Aorta (tissue), 5 donors: ENCODE data around the gene EEF1E1. TPM values are rescaled to one million over a fixed set of nuclear protein-coding genes. Genes with fewer than 3 reads are reported as not detected.

ENCODE experiments used
- ATAC-seq: fragments of 200-7000 bp; cut with Tn5 transposase; one replicate; pipeline ENCODE4 v1.9.1; 2022; ENCODE audit warnings: moderate library complexity; ENCODE audit not compliant: low FRiP score
- DNase-seq, 2 donors: peaks; one replicate each; pipeline ENCODE4 v3.0.0-alpha.2; 2020
- H3K27ac ChIP-seq, 2 donors: one replicate each; pipeline ENCODE4 v1.5.1; 2013; ENCODE audit warnings: low read length in 2 of 2, mild to moderate bottlenecking in 2 of 2, moderate library complexity in 2 of 2, control low read depth in 1 of 2, inconsistent platforms in 1 of 2, low read depth in 1 of 2
- H3K27me3 ChIP-seq, 2 donors: one replicate each; pipeline ENCODE4 v1.6.1; 2013; ENCODE audit warnings: control low read depth in 1 of 2, low read length in 1 of 2, mild to moderate bottlenecking in 1 of 2, moderate library complexity in 1 of 2; ENCODE audit not compliant: insufficient read depth in 2 of 2, control insufficient read depth in 1 of 2
- H3K36me3 ChIP-seq, 2 donors: one replicate each; pipeline ENCODE4 v1.6.1; 2013; ENCODE audit warnings: control low read depth in 1 of 2, low read length in 1 of 2, mild to moderate bottlenecking in 1 of 2; ENCODE audit not compliant: insufficient read depth in 2 of 2, control insufficient read depth in 1 of 2
- H3K4me1 ChIP-seq, 2 donors: one replicate each; pipeline ENCODE4 v1.6.1; 2013; ENCODE audit warnings: low read length in 2 of 2, control low read depth in 1 of 2, mild to moderate bottlenecking in 1 of 2, moderate library complexity in 1 of 2; ENCODE audit not compliant: insufficient read depth in 2 of 2, control insufficient read depth in 1 of 2
- H3K4me3 ChIP-seq, 2 donors: one replicate each; pipeline ENCODE4 v1.5.1; 2013; ENCODE audit warnings: low read length in 2 of 2, control low read depth in 1 of 2, mild to moderate bottlenecking in 1 of 2
- H3K9me3 ChIP-seq: one replicate; pipeline ENCODE4 v1.6.1; 2013; ENCODE audit warnings: mild to moderate bottlenecking, low read length; ENCODE audit not compliant: control insufficient read depth
- WGBS, 2 donors: extraction: QIAGEN DNeasy Blood & Tissue Kit; methylation state at CpG; one replicate each; pipeline ENCODE4 v1.1.7; 2013; 5-methylcytosine and 5-hydroxymethylcytosine counted together
- intact Hi-C, 2 donors: fragments of 100-400 bp; cut with DNase I; formaldehyde crosslinking; loops; one replicate each; pipeline versions ENCODE4 v1.14.2 to v1.15.0; 2022
- polyA plus RNA-seq, 2 donors: library from polyadenylated mRNA; stranded (reverse); fragments of 200-250 nt; gene quantifications; one replicate each; pipeline ENCODE4 v1.2.3, GENCODE V29; 2013
- total RNA-seq, 2 donors: library from RNA; stranded (reverse); fragmentation: NEBNext Ultra II Directional; extraction: Animal tissue kit (Norgen Biotek cat#: 25700); gene quantifications; one replicate each; pipeline ENCODE4 v1.2.1, GENCODE V29; 2021
- donor health status: healthy with polysubstance abuse.
- donor health status: Bipolar disorder and iron deficiency.
- donor health status: DM: no; HTN: no; CAD: no.
- donor health status: DM: no; HTN: no; CAD: no.
- donor health status: DM: yes; HTN: yes; CAD: no.

EEF1E1 gene
- total and polyA plus RNA-seq, 4 donors: 17.1 to 39.3 (median 20.6) TPM

GRCh38 chr6:8063761-8064637 is 38.3 kb downstream of the EEF1E1 start, which contains the start of gene BLOC1S5:
Gene BLOC1S5, minus strand, starts transcription at chr6:8064389. Its CDS starts 13 bp downstream, at chr6:8064376.
- ATAC-seq: peak; percentile 99
- Histone ChIP-seq H3K27me3 (no peaks in the 10 kb centered on the region), H3K36me3 (no peaks in the 10 kb centered on the region), H3K4me1 (no peaks in the 10 kb centered on the region), H3K9me3 (no peaks in the 10 kb centered on the region), H3K27ac (peak within 1 kb of the TSS in 1 of 2 donors; percentile 96), H3K4me3 (peak within 1 kb of the TSS; percentile 72 to 94)
- intact Hi-C loops: loop anchor here (5.0 to 10.0 kb wide), 4 partner anchors 38 to 749 kb away; partner anchors contain the start of genes EEF1E1 (in 1 of the 2) and SSR1 (in 1 of the 2)
- 0% methylated on average over 62 to 64 of the region's 64 CpGs for WGBS, 2 donors
- peak; percentile 98 for DNase-seq

DNA sequence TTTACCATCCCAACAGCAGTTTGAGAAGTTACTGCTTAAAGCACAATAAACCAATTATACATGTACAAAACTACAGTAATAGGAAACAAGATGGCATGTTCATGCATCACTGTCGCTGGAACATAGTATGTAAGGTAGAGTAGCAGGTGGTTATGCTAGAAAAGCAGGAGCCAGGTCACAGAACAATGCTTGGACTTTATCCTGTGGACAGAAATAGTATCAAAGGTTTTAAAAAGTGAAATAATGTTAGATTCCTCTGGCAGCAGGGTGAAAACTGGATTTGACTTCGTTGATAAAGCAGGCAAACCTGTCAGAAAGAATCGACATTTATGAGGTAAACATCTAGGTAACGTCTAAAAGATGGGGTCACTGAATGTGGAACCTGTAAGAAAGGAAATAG is 40.6 kb downstream of the EEF1E1 start:
- H3K4me3 ChIP-seq: no peak overlapping the region
- intact Hi-C loops: loop anchor here (5.0 to 10.0 kb wide), 4 partner anchors 41 to 747 kb away; partner anchors contain the start of genes EEF1E1 (in 1 of the 2) and SSR1 (in 1 of the 2)
- ATAC-seq: no peak
- no peaks in the 10 kb centered on the region for H3K36me3 ChIP-seq
- H3K4me1 ChIP-seq: peaks cover 0 to 2% of the 10 kb centered on the region in 2 donors
- H3K27ac ChIP-seq: no peak overlapping the region
- DNase-seq: no peak
- 85% methylated on average over 4 of the region's 4 CpGs for WGBS, 2 donors
- no peaks in the 10 kb centered on the region for H3K27me3 ChIP-seq
- H3K9me3 ChIP-seq: no peaks in the 10 kb centered on the region

- H3K27ac ChIP-seq: no peak overlapping the region
- intact Hi-C loops: loop anchor here (5.0 to 10.0 kb wide), 4 partner anchors 42 to 746 kb away; partner anchors contain the start of genes EEF1E1 (in 1 of the 2) and SSR1 (in 1 of the 2)
- DNase-seq: no peak
- no peaks in the 10 kb centered on the region for H3K27me3 ChIP-seq
- no peaks in the 10 kb centered on the region for H3K9me3 ChIP-seq
- H3K4me3 ChIP-seq: no peak overlapping the region
- H3K36me3 ChIP-seq: no peaks in the 10 kb centered on the region
- ATAC-seq: no peak
- 86 to 89% methylated on average over 3 of the region's 3 CpGs for WGBS, 2 donors
- H3K4me1 ChIP-seq: peaks cover 0 to 2% of the 10 kb centered on the region in 2 donors
Measured at GRCh38 chr6:8060346-8060745, 42.0 kb downstream of the EEF1E1 start.

DNA sequence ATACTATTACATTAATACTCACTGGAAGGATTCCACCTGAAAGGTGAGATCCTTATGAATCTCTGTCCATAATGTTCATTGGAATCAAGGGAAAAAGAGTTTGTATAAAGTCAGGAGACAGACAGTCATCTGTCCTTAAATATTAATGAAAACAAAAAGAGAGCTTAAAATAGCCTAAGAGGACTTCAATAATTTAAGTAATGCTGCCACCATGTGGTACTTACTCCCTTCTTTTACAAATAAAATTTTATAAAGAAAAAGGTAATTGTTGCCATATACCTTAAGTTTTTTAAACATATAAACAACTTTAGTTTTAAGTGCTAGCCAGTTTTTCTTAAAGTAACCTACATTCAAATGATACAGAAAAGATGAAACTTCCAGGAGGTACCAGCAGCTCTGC is 43.2 kb downstream of the EEF1E1 start:
- Histone ChIP-seq H3K27me3 (no peaks in the 10 kb centered on the region), H3K9me3 (no peaks in the 10 kb centered on the region), H3K4me1 (peaks cover 0 to 2% of the 10 kb centered on the region in 2 donors), H3K4me3 (no peak overlapping the region), H3K36me3 (no peaks in the 10 kb centered on the region), H3K27ac (no peak overlapping the region)
- no peak for ATAC-seq
- intact Hi-C loops: loop anchor here in 1 of 2 donors (2.0 kb wide), 1 partner anchor 336 kb away; no protein-coding TSS in a partner anchor
- no peak for DNase-seq

DNA sequence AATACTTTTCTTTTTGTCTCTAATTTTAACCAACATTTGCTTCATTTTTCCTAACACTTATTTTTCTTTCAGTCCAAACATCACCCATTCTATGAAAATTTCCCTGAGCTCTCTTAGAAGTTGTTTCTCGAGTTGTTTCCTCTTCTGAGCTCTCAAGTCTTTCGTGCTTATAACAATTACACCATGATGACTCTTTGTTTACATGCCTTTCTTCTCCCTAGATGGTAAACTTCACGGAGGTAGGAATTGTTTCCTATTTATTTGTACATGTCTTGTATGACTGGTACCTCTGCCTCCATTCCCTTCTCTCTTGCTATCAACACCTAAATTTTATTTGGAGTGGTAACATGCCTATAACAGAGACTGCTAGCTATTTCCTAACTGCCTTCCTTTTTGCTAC is 44.6 kb downstream of the EEF1E1 start:
- Histone ChIP-seq H3K9me3 (no peaks in the 10 kb centered on the region), H3K27me3 (no peaks in the 10 kb centered on the region), H3K4me3 (no peak overlapping the region), H3K4me1 (peaks cover 0 to 2% of the 10 kb centered on the region in 2 donors), H3K36me3 (no peaks in the 10 kb centered on the region), H3K27ac (no peak overlapping the region)
- intact Hi-C loops: loop anchor here in 1 of 2 donors (2.0 kb wide), 1 partner anchor 335 kb away; no protein-coding TSS in a partner anchor
- WGBS, 2 donors: 75 to 83% methylated on average over 3 of the region's 3 CpGs
- DNase-seq (no peak), ATAC-seq (no peak)

GRCh38 chr6:8057263-8057662 is 45.1 kb downstream of the EEF1E1 start:
- Histone ChIP-seq H3K27me3 (no peaks in the 10 kb centered on the region), H3K27ac (no peak overlapping the region), H3K36me3 (no peaks in the 10 kb centered on the region), H3K4me3 (no peak overlapping the region), H3K9me3 (no peaks in the 10 kb centered on the region), H3K4me1 (peaks cover 0 to 2% of the 10 kb centered on the region in 2 donors)
- no peak for DNase-seq
- intact Hi-C loops: no loop called here
- no peak for ATAC-seq
- WGBS, 2 donors: 63 to 67% methylated on average over 4 of the region's 4 CpGs

- intact Hi-C loops: no loop called here
- no peak for ATAC-seq
Measured at GRCh38 chr6:8054276-8054675, 48.1 kb downstream of the EEF1E1 start.

DNA sequence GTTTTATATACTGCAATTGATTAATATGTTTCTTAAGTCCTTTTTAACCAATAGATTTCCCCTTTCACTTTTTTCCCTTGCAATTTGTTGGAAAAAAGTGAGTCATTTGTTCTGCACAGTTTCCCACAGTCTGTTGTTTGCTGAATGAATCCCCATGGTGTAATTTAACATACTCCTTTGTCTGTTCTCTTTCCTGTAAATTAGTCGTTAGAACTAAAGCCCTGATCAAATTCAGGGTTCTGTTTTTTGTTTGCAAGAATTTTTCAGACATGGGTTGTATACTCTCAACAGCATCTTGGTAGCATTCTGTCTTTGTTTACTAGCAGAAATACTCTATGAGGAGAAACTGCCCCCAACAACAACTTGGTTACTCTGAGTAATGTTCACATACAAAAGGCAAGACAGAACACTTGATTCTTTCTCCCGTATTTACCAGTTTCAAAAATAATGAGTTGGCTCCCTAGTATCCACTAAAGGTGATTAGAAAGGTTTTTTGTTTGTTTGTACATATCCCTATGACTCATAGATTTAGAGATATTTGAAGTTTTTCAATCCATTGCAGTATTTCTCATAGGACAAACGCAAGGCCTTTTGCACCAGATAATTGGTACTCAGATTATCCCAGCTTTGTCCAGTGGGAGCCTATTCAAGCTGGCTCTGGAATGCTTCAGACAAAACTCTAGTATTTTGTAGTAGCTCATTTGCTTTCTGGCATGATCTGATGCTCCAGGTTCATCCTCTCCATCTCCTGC is 54.6 kb downstream of the EEF1E1 start:
- no peaks in the 10 kb centered on the region for H3K27me3 ChIP-seq
- H3K4me3 ChIP-seq: no peak overlapping the region
- 70 to 72% methylated on average over 3 of the region's 3 CpGs for WGBS, 2 donors
- peaks cover 0 to 3% of the 10 kb centered on the region in 2 donors for H3K36me3 ChIP-seq
- no peak overlapping the region for H3K27ac ChIP-seq
- DNase-seq (no peak), ATAC-seq (peak; percentile 56)
- intact Hi-C loops: no loop called here
- no peaks in the 10 kb centered on the region for H3K4me1 ChIP-seq
- H3K9me3 ChIP-seq: no peaks in the 10 kb centered on the region

More at GRCh38 chr6:8054276-8054675, 48.1 kb downstream of the EEF1E1 start:
- DNase-seq: no peak
- WGBS, 2 donors: 68 to 76% methylated on average over 2 of the region's 2 CpGs
- H3K27me3 ChIP-seq: no peaks in the 10 kb centered on the region
- H3K36me3 ChIP-seq: no peaks in the 10 kb centered on the region
- no peak overlapping the region for H3K4me3 ChIP-seq
- no peaks in the 10 kb centered on the region for H3K9me3 ChIP-seq
- peaks cover 0 to 2% of the 10 kb centered on the region in 2 donors for H3K4me1 ChIP-seq
- no peak overlapping the region for H3K27ac ChIP-seq
